ENCODE results near the gene TAB2. TPM values are rescaled to one million over a fixed set of nuclear protein-coding genes. Genes with fewer than 3 reads are reported as not detected.
A peak's percentile ranks its signal among the peaks of the same experiment; 100 is the strongest.

The TAB2 gene
- total and polyA plus RNA-seq, 8 donors, result 49.3 to 103 (median 86.5) TPM

GRCh38 chr6:149334682-149335160 is 17.2 kb downstream of the TAB2 start:
- H3K36me3 ChIP-seq, result no peaks in the 10 kb centered on the region
- DNase-seq (no peak), ATAC-seq (peak; percentile 37)
- H3K9me3 ChIP-seq, result no peaks in the 10 kb centered on the region
- H3K27ac ChIP-seq, result peak overlapping the region in 1 of 2 donors; percentile 4
- H3K4me1 ChIP-seq, result peaks cover 41 to 95% of the 10 kb centered on the region in 2 donors
- H3K27me3 ChIP-seq, result no peaks in the 10 kb centered on the region
- no peak overlapping the region for H3K4me3 ChIP-seq
- TF ChIP-seq, protein P1, sequence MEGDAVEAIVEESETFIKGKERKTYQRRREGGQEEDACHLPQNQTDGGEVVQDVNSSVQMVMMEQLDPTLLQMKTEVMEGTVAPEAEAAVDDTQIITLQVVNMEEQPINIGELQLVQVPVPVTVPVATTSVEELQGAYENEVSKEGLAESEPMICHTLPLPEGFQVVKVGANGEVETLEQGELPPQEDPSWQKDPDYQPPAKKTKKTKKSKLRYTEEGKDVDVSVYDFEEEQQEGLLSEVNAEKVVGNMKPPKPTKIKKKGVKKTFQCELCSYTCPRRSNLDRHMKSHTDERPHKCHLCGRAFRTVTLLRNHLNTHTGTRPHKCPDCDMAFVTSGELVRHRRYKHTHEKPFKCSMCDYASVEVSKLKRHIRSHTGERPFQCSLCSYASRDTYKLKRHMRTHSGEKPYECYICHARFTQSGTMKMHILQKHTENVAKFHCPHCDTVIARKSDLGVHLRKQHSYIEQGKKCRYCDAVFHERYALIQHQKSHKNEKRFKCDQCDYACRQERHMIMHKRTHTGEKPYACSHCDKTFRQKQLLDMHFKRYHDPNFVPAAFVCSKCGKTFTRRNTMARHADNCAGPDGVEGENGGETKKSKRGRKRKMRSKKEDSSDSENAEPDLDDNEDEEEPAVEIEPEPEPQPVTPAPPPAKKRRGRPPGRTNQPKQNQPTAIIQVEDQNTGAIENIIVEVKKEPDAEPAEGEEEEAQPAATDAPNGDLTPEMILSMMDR (IDR thresholded peaks at IDR 0.05), result no peak
- intact Hi-C loops (cut with DNase I), result no loop called here

- Histone ChIP-seq H3K4me3 (no peak overlapping the region), H3K36me3 (no peaks in the 10 kb centered on the region), H3K27me3 (no peaks in the 10 kb centered on the region), H3K27ac (peak overlapping the region; percentile 33 to 51), H3K4me1 (peaks cover 46 to 96% of the 10 kb centered on the region in 2 donors), H3K9me3 (no peaks in the 10 kb centered on the region)
- TF ChIP-seq, protein P1 (IDR thresholded peaks at IDR 0.05), result no peak
- intact Hi-C loops (cut with DNase I), result no loop called here
- DNase-seq (no peak), ATAC-seq (peak; percentile 70)
These were observed 18.6 kb downstream of the TAB2 start for GRCh38 chr6:149335924-149336608.

DNA sequence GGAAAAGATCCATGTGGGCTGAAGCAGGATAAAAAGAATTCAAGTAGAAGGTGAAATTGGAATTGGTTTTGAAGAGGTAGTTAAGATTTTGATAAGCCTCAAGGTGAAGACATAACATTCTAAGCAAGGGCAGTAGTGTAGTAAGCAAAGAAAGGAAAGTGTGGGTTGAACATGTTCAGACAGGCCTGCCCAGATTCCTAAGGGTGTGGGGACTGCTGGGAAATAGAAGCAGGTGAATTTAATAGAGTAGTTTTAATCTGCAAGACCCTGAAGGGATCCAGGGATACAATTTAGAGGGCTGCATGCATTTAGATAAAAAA is 19.1 kb downstream of the TAB2 start:
- Histone ChIP-seq H3K9me3 (no peaks in the 10 kb centered on the region), H3K4me1 (peaks cover 48 to 96% of the 10 kb centered on the region in 2 donors), H3K27me3 (no peaks in the 10 kb centered on the region), H3K36me3 (no peaks in the 10 kb centered on the region), H3K27ac (peak overlapping the region; percentile 33 to 51), H3K4me3 (no peak overlapping the region)
- ATAC-seq (peak; percentile 89), DNase-seq (peak in 1 of 4 donors; percentile 32)
- TF ChIP-seq, protein P1 (IDR thresholded peaks at IDR 0.05), result no peak
- intact Hi-C loops (cut with DNase I), result no loop called here

GRCh38 chr6:149337320-149337719 is 19.8 kb downstream of the TAB2 start:
- TF ChIP-seq, protein P1 (IDR thresholded peaks at IDR 0.05), result no peak
- no peak overlapping the region for H3K27ac ChIP-seq
- peaks cover 53 to 95% of the 10 kb centered on the region in 2 donors for H3K4me1 ChIP-seq

GRCh38 chr6:149340200-149340599 is 22.7 kb downstream of the TAB2 start:
- ATAC-seq (no peak), DNase-seq (no peak)
- no peaks in the 10 kb centered on the region for H3K27me3 ChIP-seq
- TF ChIP-seq, protein P1 (IDR thresholded peaks at IDR 0.05), result no peak
- H3K36me3 ChIP-seq, result no peaks in the 10 kb centered on the region
- no peak overlapping the region for H3K27ac ChIP-seq
- no peaks in the 10 kb centered on the region for H3K9me3 ChIP-seq
- intact Hi-C loops (cut with DNase I), result no loop called here
- H3K4me3 ChIP-seq, result no peak overlapping the region
- H3K4me1 ChIP-seq, result peaks cover 42 to 94% of the 10 kb centered on the region in 2 donors

More at GRCh38 chr6:149337320-149337719, 19.8 kb downstream of the TAB2 start:
- Histone ChIP-seq H3K27me3 (no peaks in the 10 kb centered on the region), H3K4me3 (no peak overlapping the region), H3K9me3 (no peaks in the 10 kb centered on the region), H3K36me3 (no peaks in the 10 kb centered on the region)
- no peak for DNase-seq
- ATAC-seq, result no peak
- intact Hi-C loops (cut with DNase I), result no loop called here

Data from left lung (tissue), 10 donors.